ENCODE results near the gene SRC. TPM values are rescaled to one million over a fixed set of nuclear protein-coding genes. Genes with fewer than 3 reads are reported as not detected.

Gene SRC
- total RNA-seq, 1 experiment from 2014 or later: 23.3 TPM

- Histone ChIP-seq H3K4me3 (ENCODE audit: low read depth, low read length, poor library complexity, severe bottlenecking) (no peak overlapping the region), H3K27me3 (replicated peaks; ENCODE audit: insufficient read depth, low read depth, low read length, poor library complexity) (no peaks in the 10 kb centered on the region), H3K9me3 (ENCODE audit: low read depth, low read length, poor library complexity, severe bottlenecking) (no peaks in the 10 kb centered on the region), H3K27ac (ENCODE audit: low read depth, low read length, poor library complexity, severe bottlenecking) (no peak overlapping the region), H3K36me3 (ENCODE audit: insufficient read depth, low read length, poor library complexity, severe bottlenecking) (no peaks in the 10 kb centered on the region), H3K4me1 (ENCODE audit: insufficient read depth, low read length, poor library complexity, severe bottlenecking) (no peaks in the 10 kb centered on the region)
- BruUV-seq (replicated peaks): no TSS peak
- CTCF ChIA-PET: no interaction called here
- intact Hi-C loops (cut with micrococcal nuclease; ENCODE audit: unreplicated experiment): no loop called here
- TF ChIP-seq CTCF (conservative IDR thresholded peaks at IDR 0.05; ENCODE audit: low read depth, low read length) (no peak), EZH2 (IDR thresholded peaks at IDR 0.05; ENCODE audit: borderline replicate concordance, low read depth, low read length, poor library complexity, severe bottlenecking) (no peak)
- POLR2A ChIA-PET (ENCODE audit: low non-redundant PET): no interaction called here
- no peak for DNase-seq (ENCODE audit: low spot score)
Measured at GRCh38 chr20:37343212-37343993, 2.5 kb upstream of the SRC start.

- Histone ChIP-seq H3K27ac (ENCODE audit: low read depth, low read length, poor library complexity, severe bottlenecking) (no peak overlapping the region), H3K4me1 (ENCODE audit: insufficient read depth, low read length, poor library complexity, severe bottlenecking) (no peaks in the 10 kb centered on the region), H3K27me3 (replicated peaks; ENCODE audit: insufficient read depth, low read depth, low read length, poor library complexity) (no peaks in the 10 kb centered on the region), H3K4me3 (ENCODE audit: low read depth, low read length, poor library complexity, severe bottlenecking) (no peak overlapping the region), H3K36me3 (ENCODE audit: insufficient read depth, low read length, poor library complexity, severe bottlenecking) (no peaks in the 10 kb centered on the region), H3K9me3 (ENCODE audit: low read depth, low read length, poor library complexity, severe bottlenecking) (no peaks in the 10 kb centered on the region)
- CTCF ChIA-PET: no interaction called here
- no peak for DNase-seq (ENCODE audit: low spot score)
- POLR2A ChIA-PET (ENCODE audit: low non-redundant PET): no interaction called here
- no TSS peak for BruUV-seq (replicated peaks)
- TF ChIP-seq EZH2 (IDR thresholded peaks at IDR 0.05; ENCODE audit: borderline replicate concordance, low read depth, low read length, poor library complexity, severe bottlenecking) (no peak), CTCF (conservative IDR thresholded peaks at IDR 0.05; ENCODE audit: low read depth, low read length) (no peak)
- intact Hi-C loops (cut with micrococcal nuclease; ENCODE audit: unreplicated experiment): no loop called here
Measured at GRCh38 chr20:37343994-37344355, 2.0 kb upstream of the SRC start.

- no TSS peak for BruUV-seq (replicated peaks)
- Histone ChIP-seq H3K27me3 (replicated peaks; ENCODE audit: insufficient read depth, low read depth, low read length, poor library complexity) (no peaks in the 10 kb centered on the region), H3K9me3 (ENCODE audit: low read depth, low read length, poor library complexity, severe bottlenecking) (no peaks in the 10 kb centered on the region), H3K27ac (ENCODE audit: low read depth, low read length, poor library complexity, severe bottlenecking) (no peak overlapping the region), H3K36me3 (ENCODE audit: insufficient read depth, low read length, poor library complexity, severe bottlenecking) (no peaks in the 10 kb centered on the region), H3K4me3 (ENCODE audit: low read depth, low read length, poor library complexity, severe bottlenecking) (peak overlapping the region; percentile 58), H3K4me1 (ENCODE audit: insufficient read depth, low read length, poor library complexity, severe bottlenecking) (no peaks in the 10 kb centered on the region)
- no peak for DNase-seq (ENCODE audit: low spot score)
- intact Hi-C loops (cut with micrococcal nuclease; ENCODE audit: unreplicated experiment): no loop called here
- TF ChIP-seq EZH2 (IDR thresholded peaks at IDR 0.05; ENCODE audit: borderline replicate concordance, low read depth, low read length, poor library complexity, severe bottlenecking) (no peak), CTCF (conservative IDR thresholded peaks at IDR 0.05; ENCODE audit: low read depth, low read length) (no peak)
- ChIA-PET CTCF (no interaction called here), POLR2A (ENCODE audit: low non-redundant PET) (interaction anchor here (0.5 kb wide), 1 partner anchor 942 kb away, joined by 4 read pairs; no protein-coding TSS in a partner anchor)
Measured at GRCh38 chr20:37344506-37345338, 1.2 kb upstream of the SRC start.

All from A673 (cell line).